NCI-H1092 treated with DMSO at 0.1 percent for 48 hours (cell line): ENCODE results near the gene ILF3.
"Not testable (repeated sequence)": the region's sequence is repeated elsewhere in the genome, so short reads cannot be mapped to it uniquely, and the experiment has no call there.

Experiments
- DNase-seq: peaks from one replicate; lab custom pipeline; 2025; lab: John Stamatoyannopoulos, UW

The ILF3 gene

DNA sequence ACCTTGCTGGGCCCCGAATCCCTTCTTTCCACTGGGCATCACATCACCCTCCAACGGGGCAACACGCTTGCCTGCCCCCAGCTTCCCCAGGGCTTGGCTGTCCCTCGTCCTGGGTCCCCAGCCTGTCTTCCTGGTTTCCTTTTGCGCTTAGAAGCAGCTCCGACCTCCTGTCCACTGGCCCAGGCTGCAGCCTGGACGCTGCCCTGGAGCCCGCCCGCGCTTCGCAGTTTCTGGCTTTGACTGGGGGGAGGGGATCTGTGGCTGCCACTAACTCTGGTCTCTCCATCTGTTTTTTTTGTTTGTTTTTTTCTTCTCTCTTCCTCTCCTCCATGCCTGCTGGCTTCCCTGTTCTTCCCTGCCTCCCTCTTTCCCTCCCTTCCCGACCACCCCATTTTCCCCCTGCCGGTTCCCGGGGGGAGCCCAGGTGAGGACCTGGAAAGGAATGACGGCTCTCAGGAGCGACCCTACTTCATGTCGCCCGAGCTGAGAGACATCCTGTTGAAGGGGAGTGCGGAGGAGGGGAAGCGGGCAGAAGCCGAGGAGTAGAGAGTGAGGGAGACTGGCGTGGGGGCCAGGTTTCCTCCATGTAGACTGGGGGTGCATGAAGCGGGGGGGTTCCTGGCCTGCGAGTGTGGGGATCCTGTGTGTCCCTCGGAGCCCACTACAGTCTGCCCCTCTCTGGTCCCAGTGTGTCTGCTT, 11.5 kb upstream of the ILF3 start:
- DNase-seq = no peak

DNA sequence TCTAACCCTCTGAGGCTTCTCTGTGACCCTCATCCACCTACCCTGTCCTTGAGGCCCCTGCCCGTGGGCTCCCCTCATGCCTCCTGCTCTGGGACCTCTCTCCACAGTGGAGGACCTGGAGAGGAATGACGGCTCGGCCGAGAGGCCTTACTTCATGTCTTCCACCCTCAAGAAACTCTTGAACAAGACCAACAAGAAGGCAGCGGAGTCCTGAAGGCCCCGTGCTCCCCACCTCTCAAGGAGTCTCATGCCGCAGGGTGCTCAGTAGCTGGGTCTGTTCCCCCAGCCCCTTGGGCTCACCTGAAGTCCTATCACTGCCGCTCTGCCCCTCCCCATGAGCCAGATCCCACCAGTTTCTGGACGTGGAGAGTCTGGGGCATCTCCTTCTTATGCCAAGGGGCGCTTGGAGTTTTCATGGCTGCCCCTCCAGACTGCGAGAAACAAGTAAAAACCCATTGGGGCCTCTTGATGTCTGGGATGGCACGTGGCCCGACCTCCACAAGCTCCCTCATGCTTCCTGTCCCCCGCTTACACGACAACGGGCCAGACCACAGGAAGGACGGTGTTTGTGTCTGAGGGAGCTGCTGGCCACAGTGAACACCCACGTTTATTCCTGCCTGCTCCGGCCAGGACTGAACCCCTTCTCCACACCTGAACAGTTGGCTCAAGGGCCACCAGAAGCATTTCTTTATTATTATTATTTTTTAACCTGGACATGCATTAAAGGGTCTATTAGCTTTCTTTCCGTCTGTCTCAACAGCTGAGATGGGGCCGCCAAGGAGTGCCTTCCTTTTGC, 10.8 kb upstream of the ILF3 start:
- no peak for DNase-seq

DNA sequence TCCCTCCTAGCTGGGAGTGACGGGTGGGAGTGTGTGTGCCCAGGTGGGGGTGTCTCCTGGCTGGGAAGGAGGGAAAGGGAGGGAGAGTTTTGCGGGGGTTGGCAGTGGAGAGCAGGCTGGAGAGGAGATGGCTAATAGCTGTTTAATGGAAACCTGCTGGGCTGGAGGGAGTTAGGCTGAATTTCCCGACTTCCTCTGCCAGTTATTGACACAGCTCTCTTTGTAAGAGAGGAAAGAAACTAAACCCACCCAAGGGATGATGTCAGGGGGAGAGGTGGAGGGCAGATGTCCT, 10.2 kb upstream of the ILF3 start:
- peak; percentile 26 for DNase-seq

DNA sequence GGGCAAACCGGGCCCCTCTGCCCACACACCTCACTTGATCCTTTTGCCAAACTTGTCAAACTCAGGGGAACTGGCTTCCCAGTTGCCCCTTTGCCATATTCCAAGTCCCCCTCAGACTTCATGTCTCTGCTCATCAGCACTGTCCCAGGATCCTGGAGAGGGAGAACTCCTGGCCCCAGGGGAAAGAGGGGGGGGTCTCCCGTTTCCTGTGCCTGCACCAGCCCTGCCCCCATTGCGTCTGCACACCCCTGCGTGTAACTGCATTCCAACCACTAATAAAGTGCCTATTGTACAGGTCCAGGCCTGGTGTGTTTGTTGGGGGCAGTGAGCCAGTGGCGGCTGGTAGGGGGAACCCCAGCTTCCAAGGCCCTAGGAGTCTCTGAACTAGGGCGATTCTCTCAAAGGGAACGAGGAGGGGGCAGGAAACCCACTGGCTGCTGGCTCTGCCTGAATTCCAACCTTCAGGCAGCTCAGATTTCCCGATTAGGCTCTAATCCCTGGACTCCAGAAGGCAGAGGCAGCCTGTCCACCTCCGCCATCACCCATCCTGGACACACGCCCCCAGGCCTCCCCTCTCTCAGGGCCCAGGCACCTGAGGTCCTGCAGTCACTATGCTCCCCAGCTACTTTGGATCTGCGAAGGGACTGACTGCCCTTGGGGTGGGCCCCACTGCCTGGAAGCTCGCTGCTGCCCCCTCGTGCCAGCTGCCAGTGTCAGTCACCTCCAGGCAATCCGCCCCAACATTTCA, 9.7 kb upstream of the ILF3 start:
- peak; percentile 62 for DNase-seq

DNA sequence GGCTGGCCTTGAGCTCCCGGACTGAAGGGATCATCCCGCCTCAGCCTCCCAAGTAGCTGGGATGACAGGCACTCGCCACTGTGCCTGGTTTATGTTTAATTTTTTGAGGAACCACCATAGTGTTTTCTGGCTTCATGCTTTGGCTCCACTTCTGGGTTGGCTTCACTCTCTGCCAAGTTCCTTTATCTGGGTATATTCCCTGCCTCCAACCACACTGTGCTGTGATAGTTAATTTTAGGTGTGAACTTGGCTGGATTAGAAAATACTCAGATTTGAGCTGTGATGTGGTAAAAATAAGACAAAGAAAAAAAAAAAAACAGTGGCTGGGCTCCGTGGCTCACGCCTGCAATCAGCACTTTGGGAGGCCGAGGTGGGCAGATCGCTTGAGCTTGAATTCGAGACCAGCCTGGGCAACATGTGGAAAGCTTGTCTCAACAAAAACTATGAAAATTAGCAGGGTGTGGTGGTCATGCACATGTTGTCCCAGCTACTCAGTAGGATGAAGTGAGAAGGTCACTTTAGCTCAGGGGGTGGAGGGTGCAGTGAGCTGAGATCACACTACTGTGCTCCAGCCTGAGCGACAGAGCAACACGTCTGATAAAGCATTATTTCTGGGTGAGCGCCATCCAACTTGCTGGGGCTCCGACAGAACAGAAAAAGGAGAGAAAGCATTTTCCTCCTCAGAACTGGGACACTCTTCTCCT, 7.5 kb upstream of the ILF3 start:
- no peak for DNase-seq

DNA sequence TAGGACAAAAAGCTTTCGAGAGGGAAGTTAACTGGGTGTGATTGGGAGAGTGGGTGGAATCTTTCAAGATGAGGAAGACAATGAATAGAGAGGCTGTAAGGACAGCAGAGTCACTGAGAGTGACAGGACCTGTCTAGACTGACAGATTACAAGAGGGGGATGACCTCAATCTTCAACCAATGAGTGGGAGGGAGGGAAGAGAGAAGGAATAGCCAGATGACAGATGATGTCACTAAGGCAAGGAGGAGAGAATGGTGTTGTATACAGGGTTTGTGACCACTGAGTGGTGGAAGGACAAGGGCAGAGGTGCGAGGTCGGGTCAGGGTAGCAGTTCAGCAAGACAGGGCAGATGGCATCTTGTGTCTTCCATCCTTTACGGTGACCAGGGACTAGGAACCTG, 5.8 kb upstream of the ILF3 start:
- no peak for DNase-seq

DNA sequence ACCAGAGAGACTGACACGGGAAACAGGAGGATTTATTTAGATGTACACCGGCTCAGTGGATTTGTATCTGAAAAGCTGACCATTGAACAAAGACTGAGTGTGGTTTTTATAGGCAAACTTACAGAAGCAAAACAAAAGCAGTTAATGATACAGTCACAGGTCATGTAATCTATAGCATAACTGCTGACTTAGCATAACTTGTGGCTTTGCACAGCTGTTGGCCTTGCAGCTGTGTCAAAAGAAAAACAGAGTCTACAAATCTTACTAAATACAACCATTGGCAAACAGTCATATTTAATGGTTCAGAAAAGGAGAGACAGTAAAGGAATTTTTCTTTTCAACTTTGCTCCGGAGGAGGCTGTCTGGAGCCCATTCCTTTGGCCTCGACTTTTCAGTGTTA, 2.3 kb upstream of the ILF3 start:
- DNase-seq = no peak

DNA sequence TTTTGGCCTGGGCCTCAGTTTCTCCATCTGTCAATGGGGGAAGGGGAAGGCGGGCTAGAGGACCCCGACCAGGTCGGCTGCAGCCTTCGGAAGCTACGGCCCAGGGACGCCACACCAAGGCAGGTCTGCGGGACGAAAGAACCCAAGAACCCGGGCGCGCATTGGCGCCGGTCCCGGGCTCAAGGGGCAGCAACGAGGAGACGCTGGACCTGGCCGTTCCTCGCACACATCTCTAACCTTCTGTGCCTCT, 739 bp upstream of the ILF3 start:
- DNase-seq = no peak

DNA sequence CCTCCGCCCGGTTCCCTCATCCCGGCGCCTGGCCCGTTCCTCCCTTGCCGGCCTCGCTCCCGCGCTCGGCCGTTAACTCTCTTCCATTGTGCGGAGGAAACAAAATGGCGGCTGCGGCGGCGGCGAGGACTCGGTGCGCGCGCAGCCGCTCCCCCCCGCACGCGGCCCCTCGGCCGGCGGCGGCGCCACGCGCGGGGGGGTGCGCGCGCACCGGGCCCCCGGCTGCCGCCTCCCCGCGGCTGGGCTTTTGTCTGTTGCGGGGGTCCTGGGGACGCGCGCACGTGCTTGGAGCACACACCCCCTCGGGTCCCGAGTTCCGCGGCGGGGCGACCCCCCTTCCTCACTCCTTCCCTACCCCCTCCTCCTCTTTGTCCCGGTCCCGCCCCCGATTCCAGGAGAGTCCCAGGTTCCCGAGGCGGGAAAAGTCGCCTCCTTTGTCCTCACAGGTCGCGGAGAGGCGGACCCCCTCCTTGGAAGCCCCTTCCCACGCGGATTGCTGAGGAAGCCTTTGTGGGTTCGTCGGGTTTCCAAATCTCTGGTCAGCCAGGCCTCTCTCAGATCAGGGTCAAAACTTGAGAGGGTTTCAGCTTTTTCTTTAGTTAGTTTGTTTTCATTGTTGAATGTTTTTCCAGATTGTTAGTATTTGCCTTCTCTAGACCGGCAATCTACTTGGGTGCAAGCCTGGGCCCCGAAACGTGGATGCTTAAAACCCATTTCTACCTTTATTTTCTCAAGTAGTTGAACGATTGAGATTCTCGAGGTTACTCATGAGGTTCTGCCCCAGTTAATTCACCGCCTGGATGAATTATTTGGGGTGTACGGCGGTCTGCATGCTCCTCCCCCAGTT, 687 bp downstream of the ILF3 start:
- peak; percentile 77 for DNase-seq

DNA sequence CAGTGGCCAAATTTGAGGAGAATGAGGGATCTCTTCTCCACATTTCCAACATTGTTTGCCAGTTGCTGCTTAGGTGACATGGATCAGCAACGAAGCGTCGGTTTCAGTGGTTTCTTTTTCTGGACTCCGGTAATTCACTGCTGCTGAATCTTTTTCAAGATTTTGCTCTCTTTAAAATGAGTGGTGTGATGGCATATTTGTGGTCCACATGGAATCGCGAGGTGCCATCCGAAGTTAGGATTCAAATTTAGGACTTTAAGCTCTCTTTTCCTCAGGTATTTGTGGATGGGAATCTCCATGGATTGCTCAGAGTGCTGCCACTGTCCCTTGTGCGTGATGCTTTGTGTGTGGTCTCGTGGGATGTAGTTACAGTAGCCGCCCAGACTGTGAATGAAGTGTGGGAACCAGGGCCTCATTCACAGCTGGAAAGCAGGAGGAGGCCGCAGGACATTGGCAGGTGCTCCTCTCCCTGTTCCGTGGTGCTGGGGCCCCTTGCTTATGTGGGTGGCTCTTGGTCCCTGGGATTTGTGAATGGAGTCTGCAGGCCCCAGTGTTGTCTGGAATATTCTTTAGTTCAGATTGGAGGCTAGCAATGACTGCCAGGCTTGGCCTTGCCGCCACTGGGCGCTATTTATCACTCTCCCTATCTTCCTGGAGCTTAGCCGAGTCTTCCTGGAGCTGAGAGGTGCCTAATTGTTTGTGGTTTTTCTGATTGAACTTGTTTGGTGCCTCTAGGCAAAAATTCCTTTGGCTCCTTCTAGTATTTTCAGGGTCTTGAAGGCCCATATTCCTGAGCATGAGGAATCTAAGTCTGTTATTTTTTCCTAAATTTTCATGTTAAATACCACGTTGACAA, 1.5 kb downstream of the ILF3 start:
- peak; percentile 12 for DNase-seq

DNA sequence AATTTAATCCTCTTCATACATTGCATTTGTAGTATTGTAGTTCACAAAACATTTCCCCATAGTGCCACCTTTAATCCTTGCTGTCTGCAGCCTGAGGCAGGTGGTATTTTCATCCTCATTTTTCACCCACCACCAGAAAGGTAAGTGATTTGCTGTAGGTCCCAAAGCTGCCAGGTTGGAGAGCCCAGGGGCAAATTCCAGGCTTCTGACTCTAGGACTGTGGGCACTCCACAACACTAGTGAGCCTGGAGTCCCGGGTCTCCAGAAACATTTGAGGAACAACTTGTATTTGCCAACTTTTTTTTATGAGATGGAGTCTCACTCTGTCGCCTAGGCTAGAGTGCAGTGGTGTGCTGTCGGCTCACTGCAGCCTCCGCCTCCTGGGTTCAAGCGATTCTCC, 6.2 kb downstream of the ILF3 start:
- no peak for DNase-seq

DNA sequence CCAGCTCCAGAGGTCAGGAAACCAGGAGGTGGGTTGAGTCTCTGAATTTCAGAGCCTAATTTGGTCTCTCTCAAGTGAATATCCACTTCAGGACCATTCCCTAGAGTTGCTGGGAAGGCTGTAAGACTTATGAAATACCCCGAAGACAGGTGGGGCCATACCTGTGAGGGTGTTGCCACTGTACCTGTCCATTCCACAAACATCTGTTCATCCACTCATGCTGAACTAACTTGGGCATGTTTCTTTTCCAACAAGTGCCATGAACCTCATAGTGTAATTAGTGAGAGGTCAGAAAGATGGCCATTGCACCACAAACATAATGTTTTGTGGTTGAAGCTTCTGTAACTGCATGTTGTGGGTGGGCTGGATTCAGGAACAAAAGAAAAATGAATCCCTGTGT, 7.8 kb downstream of the ILF3 start:
- DNase-seq = no peak

DNA sequence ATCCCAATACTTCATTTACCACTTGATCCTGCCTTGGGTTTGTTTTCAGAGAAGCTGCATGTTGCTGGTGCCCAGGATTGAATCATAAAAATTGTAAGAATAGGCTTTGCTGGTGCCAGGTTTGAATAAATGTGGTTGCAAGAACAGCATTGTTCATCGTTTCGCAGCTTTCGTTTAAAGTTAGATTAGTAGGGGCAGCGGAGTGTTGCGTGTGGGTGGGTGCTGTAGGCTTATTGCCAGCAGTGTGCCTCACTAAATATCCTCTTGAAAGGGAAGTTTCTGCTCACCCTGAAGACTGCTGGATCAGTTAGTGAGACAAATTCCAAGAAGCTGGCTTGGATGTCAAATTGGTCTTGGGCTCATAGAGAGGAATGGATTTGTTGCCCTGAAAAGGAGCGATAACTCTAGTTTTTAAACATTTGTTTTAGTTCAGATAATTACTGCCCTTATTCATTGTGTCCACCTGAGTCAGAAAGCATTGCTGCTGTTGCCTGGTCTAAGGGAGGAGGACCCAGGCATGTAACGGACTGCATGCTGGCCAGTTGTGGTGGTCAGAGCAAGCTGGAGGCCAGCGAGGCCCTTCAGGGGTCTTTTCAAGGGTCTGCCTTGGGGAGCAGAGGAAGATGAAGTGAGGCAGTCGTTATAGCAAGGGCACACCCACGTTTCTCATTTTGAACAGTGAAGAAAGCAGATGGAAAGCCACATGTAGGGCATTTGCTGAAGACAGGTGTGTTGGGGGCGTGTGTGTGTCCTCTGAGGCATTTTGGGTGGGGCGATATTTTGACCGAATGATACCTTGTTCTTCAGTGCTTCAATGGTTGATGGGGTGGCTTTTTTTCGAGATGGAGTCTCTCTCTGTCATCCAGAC, 8.5 kb downstream of the ILF3 start:
- DNase-seq = no peak

DNA sequence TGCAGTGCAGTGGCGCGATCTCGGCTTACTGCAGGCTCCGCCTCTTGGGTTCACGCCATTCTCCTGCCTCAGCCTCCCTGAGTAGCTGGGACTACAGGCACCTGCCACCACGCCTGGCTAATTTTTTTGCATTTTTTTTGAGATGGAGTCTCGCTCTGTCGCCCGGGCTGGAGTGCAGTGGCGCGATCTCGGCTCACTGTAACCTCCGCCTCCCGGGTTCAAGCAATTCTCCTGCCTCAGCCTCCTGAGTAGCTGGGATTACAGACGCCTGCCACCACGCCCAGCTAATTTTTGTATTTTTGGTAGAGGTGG, 9.1 kb downstream of the ILF3 start:
- DNase-seq = not testable (repeated sequence)

DNA sequence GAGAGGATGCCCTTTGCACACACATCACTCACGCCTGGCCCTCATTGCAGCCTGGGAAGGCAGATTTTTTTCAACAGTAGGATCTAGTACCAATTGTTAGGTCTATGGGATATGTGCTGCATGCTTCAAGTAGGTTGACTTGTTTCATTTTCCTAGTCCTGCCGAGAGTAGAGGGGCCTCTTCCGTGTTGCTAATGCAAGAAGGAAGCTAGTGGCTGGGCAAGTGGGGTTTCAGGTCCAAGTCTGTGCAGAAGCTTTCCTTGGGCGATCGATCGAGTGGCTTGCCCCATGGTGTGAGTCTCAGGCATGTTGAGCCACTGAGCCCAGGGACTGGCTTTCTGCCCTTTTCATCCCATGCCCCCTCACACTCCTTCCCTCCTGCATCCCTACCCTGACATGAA, 13.7 kb downstream of the ILF3 start:
- no peak for DNase-seq

DNA sequence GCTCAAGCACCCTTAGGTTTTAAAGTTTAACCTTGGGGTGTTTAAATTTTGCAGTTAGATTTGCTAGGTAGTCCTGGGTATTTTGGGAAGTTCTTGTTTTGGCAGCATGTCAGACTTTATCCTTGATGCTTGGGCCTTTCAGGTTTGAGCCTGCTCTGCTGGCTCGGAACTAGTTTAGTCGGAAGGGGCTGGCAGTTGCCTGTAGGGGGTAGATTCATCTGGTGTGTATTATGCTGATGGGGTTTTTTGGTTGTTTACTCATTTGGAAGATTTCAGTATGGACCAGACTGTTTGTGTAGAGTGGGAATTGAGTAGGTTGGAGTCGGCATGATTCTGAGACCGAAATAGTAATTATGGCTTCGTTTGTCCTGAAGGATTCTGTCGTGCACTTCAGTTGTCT, 15.1 kb downstream of the ILF3 start:
- DNase-seq = no peak

DNA sequence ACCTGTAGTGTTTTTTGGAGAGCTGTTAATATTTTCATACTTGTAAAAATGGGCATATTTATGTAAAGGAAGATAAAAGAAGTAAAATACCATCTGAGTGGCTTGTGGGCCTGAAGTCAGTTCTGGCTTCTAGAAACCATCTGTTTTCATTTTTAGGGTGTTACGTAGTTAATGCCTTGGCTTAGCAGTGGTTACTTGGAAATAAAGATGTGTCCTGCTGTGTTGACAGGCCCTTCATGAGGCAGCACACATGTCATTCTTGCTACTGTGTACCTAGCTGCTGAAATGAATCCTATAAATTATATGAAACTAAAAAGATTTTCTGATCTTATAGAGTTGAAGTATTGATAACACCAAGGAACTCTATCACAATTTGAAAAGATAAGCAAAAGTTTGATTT, 16.0 kb downstream of the ILF3 start:
- no peak for DNase-seq

DNA sequence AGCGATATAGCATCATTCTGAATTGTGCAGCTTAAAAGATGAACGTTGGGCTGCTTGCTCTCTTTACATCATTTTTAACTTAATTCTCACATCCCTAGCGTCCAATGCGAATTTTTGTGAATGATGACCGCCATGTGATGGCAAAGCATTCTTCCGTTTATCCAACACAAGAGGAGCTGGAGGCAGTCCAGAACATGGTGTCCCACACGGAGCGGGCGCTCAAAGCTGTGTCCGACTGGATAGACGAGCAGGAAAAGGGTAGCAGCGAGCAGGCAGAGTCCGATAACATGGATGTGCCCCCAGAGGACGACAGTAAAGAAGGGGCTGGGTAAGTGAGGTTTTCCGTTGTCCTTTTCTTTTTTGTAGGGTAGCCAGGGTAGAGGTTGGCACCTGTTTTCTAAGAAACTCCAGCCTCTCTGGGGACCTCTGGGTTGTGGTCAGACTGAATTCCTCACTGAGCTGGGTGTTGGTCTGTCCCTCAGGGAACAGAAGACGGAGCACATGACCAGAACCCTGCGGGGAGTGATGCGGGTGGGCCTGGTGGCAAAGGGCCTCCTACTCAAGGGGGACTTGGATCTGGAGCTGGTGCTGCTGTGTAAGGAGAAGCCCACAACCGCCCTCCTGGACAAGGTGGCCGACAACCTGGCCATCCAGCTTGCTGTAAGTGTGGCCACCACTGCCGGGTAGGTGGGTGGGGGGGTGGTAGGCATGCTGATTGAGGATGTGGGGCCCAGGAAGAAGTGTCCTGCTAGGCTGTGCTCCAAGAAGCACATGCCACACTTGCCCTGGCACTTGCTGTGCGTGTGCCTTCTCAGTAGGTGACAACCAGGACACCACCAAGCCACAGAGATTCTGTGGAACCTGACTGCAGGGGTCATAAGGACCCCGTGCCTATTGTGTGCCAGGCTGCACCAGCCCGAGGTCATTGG, 17.0 kb downstream of the ILF3 start:
- DNase-seq = no peak

DNA sequence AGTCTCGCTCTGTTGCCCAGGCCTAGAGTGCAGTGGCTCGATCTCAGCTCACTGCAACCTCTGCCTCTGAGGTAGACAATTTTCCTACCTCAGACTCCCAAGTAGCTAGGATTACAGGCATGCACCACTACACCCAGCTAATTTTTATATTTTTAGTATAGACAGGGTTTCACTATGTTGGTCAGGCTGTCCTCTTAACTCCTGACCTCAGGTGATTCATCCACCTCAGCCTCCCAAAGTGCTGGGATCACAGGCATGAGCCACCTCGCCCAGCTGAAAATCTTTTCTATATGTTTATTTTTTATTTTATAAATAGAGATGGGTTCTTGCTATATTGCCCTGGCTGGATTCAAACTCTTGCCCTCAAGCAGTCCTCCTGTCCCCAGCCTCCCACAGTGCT, 17.8 kb downstream of the ILF3 start:
- DNase-seq = not testable (repeated sequence)
